ENCODE results near the gene FLT3LG. TPM values are rescaled to one million over a fixed set of nuclear protein-coding genes. Genes with fewer than 3 reads are reported as not detected.

The FLT3LG gene
- total RNA-seq, 4 donors from 2014 or later = 1.00 to 4.0 (median 3.2) TPM; not detected in 1

DNA sequence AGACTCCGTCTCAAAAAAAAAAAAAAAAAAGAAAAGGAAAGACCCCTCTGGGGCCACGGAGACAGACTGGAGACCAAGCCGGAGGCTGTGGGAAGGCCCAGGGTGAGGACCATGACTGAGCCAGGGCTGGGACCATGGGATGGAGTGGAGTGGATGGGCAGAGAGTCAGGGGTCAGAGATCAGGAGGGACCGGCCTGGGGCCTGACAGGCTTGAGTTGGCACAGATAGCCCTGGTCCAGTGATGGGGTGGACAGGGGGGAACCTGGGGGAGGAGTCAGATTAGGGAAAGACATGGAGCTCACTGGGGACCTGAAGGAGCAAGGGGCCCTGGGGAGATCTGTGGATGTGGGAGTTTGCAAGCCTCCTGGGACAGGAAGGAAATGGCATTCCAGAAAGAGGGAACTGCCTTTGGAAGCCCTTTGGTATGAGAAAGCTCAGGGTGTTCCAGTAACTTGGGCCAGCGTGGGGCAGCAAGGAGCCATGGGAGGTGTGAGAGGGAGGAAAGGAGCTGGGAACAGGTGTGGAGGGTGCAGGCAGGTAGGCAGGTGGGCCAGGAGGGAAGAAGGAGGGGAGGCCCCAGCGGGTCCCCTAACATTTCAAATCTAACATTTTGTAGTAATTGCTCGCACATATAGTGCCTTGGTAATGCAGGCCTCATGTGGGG lies 7.1 kb downstream of the FLT3LG start:
- H3K27me3 ChIP-seq = no peaks in the 10 kb centered on the region
- peaks cover 0 to 11% (median 4%) of the 10 kb centered on the region in 4 donors for H3K4me1 ChIP-seq
- no peaks in the 10 kb centered on the region for H3K9me3 ChIP-seq
- in situ Hi-C loops (cut with MboI; ENCODE audit: low pct_ligation_motif_present in 1 of 4, low pct_unique_long_range_greater_than_20kb in 1 of 4, low sequenced_read_pairs in 3 of 4) (loop anchor here in 1 of 4 donors (25.0 kb wide), 1 partner anchor 381 kb away; the partner anchor contains the start of genes PNKP and PTOV1), intact Hi-C loops (cut with DNase I; ENCODE audit: low total_unique reads) (no loop called here)
- no peak for DNase-seq
- TF ChIP-seq EP300 (IDR thresholded peaks at IDR 0.05; ENCODE audit: low read depth) (no peak), POLR2A (IDR thresholded peaks at IDR 0.05) (no peak), POLR2AphosphoS5 (IDR thresholded peaks at IDR 0.05) (no peak)
- TF ChIP-seq, protein P1, sequence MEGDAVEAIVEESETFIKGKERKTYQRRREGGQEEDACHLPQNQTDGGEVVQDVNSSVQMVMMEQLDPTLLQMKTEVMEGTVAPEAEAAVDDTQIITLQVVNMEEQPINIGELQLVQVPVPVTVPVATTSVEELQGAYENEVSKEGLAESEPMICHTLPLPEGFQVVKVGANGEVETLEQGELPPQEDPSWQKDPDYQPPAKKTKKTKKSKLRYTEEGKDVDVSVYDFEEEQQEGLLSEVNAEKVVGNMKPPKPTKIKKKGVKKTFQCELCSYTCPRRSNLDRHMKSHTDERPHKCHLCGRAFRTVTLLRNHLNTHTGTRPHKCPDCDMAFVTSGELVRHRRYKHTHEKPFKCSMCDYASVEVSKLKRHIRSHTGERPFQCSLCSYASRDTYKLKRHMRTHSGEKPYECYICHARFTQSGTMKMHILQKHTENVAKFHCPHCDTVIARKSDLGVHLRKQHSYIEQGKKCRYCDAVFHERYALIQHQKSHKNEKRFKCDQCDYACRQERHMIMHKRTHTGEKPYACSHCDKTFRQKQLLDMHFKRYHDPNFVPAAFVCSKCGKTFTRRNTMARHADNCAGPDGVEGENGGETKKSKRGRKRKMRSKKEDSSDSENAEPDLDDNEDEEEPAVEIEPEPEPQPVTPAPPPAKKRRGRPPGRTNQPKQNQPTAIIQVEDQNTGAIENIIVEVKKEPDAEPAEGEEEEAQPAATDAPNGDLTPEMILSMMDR (IDR thresholded peaks at IDR 0.05) = no peak
- H3K36me3 ChIP-seq = no peaks in the 10 kb centered on the region
- no peak overlapping the region for H3K4me3 ChIP-seq
- WGBS, 2 donors (ENCODE audit: low coverage in 1 of 2) = 91 to 98% methylated on average over 5 to 7 of the region's 7 CpGs
- no peak overlapping the region for H3K27ac ChIP-seq

DNA sequence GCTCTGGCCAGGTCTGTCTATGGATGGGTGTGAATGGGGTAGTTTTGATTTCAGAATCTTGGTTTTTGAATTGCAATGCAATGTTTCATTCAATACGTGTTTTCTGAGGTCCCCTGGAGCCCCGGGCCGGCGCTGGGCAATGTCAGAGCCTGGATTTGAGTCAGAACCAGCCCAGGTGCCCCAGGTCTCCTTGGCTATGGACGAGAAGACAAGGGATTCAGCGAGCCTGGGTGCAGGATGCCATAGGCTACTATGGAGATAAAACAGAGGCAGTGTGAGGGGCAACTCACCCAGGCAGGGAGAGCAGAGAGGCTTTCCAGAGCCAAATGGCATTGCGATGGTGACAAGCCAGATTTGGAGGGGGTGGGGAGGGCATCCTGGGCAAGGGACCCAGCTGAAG lies 12.2 kb downstream of the FLT3LG start:
- Histone ChIP-seq H3K36me3 (peaks cover 0 to 17% (median 10%) of the 10 kb centered on the region in 4 donors), H3K4me3 (no peak overlapping the region), H3K27me3 (no peaks in the 10 kb centered on the region), H3K9me3 (no peaks in the 10 kb centered on the region), H3K27ac (peak overlapping the region in 1 of 4 donors; percentile 78), H3K4me1 (peaks cover 18 to 30% (median 24%) of the 10 kb centered on the region in 4 donors)
- WGBS, 2 donors (ENCODE audit: low coverage in 1 of 2) = 86% methylated on average over 7 of the region's 7 CpGs; no CpG with 5 or more reads in 1 of the 2 donors
- no peak for DNase-seq
- intact Hi-C loops (cut with DNase I; ENCODE audit: low total_unique reads) = no loop called here
- in situ Hi-C loops (cut with MboI; ENCODE audit: low pct_ligation_motif_present in 1 of 4, low pct_unique_long_range_greater_than_20kb in 1 of 4, low sequenced_read_pairs in 3 of 4) = loop anchor here in 1 of 4 donors (25.0 kb wide), 1 partner anchor 376 kb away; the partner anchor contains the start of genes PNKP and PTOV1
- TF ChIP-seq, protein P1 (IDR thresholded peaks at IDR 0.05) = no peak
- TF ChIP-seq EP300 (IDR thresholded peaks at IDR 0.05; ENCODE audit: low read depth) (no peak), POLR2AphosphoS5 (IDR thresholded peaks at IDR 0.05) (no peak), POLR2A (IDR thresholded peaks at IDR 0.05) (no peak)

DNA sequence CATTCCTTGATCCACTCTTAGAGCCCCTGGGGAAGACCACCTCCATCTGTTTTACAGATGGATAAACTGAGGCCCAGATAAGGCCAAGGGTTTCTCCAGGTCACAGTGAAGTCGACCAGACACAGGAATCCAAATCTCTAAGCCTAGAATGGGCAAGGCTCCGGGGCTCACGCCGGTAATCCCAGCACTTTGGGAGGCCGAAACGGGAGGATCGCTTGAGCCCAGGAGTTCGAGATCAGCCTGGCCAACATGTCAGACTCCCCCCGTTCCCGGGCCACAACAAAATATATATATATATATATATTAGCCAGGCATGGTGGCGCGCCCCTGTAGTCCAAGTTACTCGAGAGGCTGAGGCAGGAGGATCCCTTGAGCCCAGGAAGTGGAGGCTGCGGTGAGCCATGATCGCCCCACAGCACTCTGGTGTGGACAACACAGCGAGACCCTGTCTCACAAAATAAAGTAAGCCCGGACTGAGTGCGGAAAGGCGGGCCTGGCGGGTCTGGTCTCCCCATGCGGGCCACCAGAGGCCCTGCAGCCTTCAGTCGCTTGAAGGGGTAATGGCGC lies 12.8 kb downstream of the FLT3LG start:
- WGBS, 2 donors (ENCODE audit: low coverage in 1 of 2) = 68 to 100% methylated on average over 2 to 22 of the region's 23 CpGs
- in situ Hi-C loops (cut with MboI; ENCODE audit: low pct_ligation_motif_present in 1 of 4, low pct_unique_long_range_greater_than_20kb in 1 of 4, low sequenced_read_pairs in 3 of 4) = loop anchor here in 1 of 4 donors (25.0 kb wide), 1 partner anchor 376 kb away; the partner anchor contains the start of genes PNKP and PTOV1
- TF ChIP-seq, protein P1 (IDR thresholded peaks at IDR 0.05) = peak in 1 of 5 experiments; percentile 29
- TF ChIP-seq EP300 (IDR thresholded peaks at IDR 0.05; ENCODE audit: low read depth) (no peak), POLR2AphosphoS5 (IDR thresholded peaks at IDR 0.05) (no peak)

More for the DNA sequence above, 12.8 kb downstream of the FLT3LG start:
- intact Hi-C loops (cut with DNase I; ENCODE audit: low total_unique reads) = no loop called here
- Histone ChIP-seq H3K27ac (peak overlapping the region; percentile 78 to 95 (median 86)), H3K4me1 (peaks cover 18 to 30% (median 24%) of the 10 kb centered on the region in 4 donors), H3K27me3 (no peaks in the 10 kb centered on the region), H3K9me3 (no peaks in the 10 kb centered on the region), H3K36me3 (peaks cover 0 to 22% (median 13%) of the 10 kb centered on the region in 4 donors), H3K4me3 (peak overlapping the region in 1 of 4 donors; percentile 37)
- DNase-seq = no peak

Measured in transverse colon (tissue), 4 donors.